Hematopoietic multipotent progenitor cell treated with erythropoietin and hydrocortisone succinate and interleukin-3 and kit ligand, for 15 days (in vitro differentiated cells): ENCODE data around the gene SPAG6.

Source experiments
- DNase-seq: peaks from one replicate; pipeline ENCODE4 v3.0.0-alpha.2; 2015; ENCODE audit warnings: low spot score

Gene SPAG6

GRCh38 chr10:22321924-22322640 is 23.2 kb upstream of the SPAG6 start:
- DNase-seq = peak; percentile 15

- DNase-seq = peak; percentile 15
Measured at GRCh38 chr10:22322641-22323160, 22.6 kb upstream of the SPAG6 start.

DNA sequence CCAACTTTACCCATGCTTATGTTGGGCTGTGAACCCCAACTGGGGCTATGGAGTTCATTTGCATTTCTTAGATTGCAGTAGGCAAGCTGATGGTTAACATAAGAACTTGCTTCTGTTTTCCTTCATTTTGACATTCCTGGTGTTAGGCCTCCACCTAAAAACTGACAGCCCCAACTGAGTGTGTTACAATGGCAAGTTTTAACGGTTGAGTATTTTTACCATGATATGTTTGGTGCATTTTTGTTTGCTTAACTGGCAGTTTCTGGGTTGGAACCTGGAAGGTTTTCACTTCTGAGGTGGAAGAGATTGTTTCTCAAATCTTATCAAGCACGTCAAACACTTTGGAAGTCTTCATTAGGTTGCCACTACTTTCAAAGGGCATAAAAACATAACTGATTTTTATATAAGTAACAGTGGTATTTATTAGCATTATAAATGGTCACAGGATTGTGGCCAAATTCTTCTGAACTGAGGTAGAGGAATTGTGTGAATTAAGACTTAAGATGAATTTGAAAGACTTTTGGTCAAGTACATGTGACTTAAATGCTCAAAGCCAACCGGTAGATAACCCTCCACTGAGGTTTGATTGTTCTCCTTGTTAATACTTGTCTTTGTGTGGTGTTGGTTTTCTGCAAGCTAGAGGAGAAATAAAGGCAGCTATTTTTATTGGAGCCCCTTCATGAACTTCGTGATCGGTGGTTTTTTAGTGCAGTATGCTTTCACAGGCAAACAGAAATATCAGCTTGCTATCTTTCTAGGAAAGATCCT is 21.6 kb upstream of the SPAG6 start:
- peak; percentile 7 for DNase-seq

DNA sequence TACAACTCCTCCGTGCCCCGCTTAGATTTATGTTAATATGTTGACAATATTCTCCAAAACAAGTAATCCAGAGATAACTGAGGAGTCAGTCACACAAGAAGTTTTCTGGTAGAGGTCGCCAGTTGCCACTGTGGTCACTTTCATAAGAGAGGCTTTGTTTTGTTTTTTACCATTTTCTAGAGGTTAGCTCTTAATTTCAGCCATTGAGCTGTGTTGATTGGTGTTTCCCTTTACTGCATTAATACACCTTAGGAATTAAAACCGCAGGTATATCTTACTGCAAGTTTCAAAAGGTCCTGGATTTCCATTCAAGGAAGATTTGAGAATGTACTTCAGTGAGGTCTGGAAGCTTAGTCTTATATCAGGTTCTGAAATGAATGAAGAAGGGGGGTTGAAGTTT is 20.9 kb upstream of the SPAG6 start:
- peak; percentile 11 for DNase-seq

- no peak for DNase-seq
Measured at GRCh38 chr10:22324893-22325271, 20.4 kb upstream of the SPAG6 start.

DNA sequence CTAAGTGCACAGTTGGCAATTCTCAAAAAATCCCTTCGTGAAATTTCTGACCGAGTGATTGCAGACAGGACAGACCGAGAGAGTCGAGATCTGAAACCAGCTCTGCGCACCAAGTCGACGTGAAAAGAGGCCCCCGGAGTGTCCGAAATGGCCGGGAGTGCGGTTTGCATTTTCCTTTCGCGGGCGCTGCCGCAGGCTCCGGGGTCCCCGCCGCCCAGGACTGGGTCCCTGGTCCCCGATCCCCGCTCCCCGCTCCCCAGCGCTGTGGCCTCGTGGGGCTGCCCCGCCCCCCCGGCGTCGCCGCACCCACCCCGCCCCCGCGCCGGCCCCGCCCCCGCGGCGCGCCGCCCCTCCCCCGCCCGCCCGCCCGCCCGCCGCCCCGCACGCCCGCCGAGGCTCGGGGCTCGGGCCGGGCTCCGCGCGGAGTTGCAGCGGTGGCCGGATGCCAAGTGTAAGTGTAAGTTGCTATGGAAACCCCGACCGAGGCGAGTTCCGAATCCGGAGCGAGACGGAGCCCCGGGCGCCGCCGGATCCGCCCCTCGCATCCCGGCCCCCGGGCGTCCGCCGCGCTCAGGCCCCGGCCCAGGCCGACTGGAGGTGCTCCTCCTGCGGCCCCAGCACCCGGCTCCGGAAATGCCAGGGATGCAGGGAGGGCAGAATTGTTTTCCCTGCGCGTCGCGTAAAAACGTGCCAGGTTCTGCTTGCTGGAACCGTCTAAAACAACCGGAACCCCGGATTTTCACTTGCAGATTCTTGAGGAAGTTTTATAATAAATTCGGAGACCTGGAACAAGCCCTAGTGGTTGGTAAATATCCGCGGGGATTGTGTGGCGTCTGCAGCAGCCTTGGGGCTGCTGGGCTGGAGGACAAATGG is 19.8 kb upstream of the SPAG6 start:
- peak; percentile 84 for DNase-seq

DNA sequence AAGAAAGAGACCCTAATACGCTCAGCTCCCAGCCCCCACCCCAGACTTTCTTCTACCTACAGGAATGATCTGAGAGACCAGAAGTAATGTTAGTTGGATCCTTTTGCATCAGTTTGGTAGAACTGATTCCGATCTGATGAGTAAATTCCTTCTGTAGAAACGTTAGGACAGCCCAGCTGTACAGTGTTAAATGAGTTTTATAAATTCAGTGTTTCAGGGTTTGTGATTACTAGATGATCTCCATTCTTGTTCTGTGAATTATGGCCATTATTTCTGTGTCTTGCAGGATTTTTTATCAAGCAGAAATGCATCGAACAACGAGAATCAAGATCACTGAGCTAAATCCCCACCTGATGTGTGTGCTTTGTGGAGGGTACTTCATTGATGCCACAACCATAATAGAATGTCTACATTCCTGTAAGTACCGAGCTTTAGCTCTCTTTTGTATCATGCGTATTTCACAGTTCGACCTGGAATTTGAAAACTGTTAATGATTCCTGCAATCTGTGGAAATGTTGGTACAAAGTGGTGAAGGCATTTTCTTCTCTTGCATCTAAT is 19.1 kb upstream of the SPAG6 start:
- no peak for DNase-seq

DNA sequence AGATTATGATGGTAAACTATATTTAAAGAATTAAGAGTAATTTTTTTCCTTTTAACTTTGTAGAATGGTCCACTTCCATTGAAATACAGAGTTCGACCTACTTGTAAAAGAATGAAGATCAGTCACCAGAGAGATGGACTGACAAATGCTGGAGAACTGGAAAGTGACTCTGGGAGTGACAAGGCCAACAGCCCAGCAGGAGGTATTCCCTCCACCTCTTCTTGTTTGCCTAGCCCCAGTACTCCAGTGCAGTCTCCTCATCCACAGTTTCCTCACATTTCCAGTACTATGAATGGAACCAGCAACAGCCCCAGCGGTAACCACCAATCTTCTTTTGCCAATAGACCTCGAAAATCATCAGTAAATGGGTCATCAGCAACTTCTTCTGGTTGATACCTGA is 16.1 kb upstream of the SPAG6 start:
- DNase-seq = no peak

GRCh38 chr10:22332116-22332692 is 13.1 kb upstream of the SPAG6 start:
- no peak for DNase-seq

DNA sequence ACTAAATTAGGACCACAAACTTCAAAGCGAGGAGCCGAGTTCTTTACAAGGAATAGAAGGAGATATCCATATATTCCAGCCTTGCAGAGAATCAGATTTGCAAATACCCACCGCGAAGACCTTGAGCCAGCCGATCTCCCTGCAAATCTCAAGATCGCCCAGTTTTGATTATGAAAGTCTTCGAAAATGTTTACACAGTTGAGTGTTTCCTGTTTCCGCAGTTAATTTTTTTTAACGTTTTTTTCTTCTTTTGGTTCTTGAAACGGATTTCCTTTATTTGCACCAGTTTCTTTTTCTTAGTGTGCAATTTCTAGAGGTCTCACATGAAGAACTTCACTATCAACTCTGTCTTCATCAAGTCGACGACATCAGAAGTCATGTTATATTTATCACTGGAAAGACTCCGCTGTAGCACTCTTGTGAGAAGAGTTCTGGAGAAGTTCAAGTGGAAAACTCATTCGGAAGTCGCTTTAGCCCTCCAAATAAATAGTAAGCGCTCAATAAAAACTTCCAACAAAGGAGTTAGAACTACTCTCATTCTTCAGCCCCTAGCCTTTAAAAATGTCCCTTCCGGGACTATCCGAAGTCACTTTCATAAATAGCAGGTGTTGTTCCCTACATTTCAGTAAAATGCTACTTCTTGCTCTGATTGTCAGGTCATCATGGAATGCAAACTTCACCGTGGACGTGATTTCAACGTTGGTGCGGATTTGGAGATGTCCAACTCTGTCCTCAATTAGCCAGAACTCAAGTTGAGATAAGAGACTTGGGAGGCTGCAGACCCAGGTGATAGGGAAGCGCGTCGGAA is 11.9 kb upstream of the SPAG6 start:
- no peak for DNase-seq

DNA sequence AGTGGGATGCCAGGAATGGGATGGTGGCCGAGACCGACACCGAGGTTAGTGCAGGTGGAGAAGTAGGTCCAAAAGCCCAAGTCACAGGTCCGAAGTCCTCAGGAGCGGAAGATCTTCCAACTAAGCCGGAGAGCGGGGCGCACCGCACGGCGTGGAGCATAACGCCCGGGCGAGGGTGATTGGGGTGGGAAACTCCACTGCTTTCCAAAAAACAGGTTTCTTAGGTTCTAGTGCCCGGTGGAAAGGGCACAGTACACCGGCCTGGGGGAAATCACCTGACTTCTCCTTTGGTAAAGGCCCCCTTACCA is 11.4 kb upstream of the SPAG6 start:
- no peak for DNase-seq

GRCh38 chr10:22334414-22335172 is 10.7 kb upstream of the SPAG6 start:
- DNase-seq = peak; percentile 41

DNA sequence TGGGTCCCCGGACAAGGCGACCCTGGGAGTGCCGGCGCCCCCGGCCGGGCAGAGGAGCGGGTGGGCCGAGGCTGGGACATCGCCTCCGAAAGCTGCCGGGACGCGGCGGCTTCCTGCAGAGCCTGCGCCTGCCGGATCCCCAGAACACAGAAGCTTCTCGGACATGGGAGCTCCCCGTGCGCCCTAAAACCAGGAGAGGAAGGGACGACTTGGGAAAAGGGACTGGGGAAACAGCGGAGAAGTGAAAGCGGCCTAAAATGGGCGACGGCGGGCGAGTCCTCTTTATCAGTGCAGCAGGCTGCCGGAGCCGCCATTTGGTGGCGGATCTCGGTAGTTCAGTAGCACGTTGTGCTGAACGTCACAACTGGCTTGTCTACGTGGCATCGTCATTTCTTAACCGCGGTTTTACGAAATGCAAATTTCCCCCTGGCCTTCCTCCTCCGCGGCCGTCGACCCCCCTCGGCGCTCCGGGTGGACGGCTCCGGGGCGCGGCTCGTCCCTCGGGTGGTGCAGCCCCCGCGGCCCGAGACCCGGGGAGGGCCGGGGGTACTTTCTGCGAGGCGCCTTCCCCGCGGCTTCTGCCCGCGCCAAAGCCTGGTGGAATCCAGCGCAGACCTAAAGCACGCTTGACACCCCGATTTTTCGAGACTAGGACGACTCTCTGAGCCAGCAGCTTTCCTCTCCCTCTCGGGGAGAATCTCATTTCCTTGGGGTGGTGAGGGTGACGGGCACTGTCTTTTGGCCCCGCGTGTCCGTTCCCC is 9.9 kb upstream of the SPAG6 start:
- DNase-seq = peak; percentile 81

DNA sequence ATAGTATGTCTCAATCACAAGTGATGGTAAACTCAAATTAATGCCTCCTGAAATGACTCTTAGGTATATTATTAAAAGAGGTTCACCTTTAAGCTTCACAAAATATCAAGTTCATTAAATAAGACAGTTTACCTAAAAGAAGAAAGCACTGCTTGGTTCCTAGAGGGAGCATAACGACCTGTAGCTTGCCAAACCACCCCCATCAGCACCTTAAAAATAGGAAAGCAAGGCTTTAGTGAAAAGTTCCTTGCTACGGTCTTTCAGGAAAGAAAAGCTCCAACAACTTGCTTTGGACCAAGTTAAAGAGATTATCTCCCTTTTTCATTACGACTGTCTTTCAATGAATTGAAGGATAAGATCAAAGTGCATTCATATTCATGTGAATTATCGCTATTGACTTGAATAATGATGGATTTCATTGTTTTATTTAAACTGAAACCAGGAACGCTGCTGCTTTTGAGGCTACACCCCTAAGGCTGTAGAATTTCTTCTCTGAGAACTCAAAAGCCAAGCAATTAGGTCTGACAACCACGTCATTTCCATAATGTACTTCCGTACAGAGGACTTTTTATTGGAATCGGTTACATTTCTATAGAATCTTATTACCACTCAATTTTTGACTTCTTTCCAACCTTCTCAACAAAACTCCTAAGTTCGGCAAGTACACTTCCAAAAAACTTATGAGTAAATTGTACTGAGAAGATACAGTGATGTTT is 7.0 kb upstream of the SPAG6 start:
- no peak for DNase-seq

GRCh38 chr10:22338931-22339330 is 6.4 kb upstream of the SPAG6 start:
- no peak for DNase-seq

- no peak for DNase-seq
Measured at GRCh38 chr10:22339761-22340328, 5.5 kb upstream of the SPAG6 start.

DNA sequence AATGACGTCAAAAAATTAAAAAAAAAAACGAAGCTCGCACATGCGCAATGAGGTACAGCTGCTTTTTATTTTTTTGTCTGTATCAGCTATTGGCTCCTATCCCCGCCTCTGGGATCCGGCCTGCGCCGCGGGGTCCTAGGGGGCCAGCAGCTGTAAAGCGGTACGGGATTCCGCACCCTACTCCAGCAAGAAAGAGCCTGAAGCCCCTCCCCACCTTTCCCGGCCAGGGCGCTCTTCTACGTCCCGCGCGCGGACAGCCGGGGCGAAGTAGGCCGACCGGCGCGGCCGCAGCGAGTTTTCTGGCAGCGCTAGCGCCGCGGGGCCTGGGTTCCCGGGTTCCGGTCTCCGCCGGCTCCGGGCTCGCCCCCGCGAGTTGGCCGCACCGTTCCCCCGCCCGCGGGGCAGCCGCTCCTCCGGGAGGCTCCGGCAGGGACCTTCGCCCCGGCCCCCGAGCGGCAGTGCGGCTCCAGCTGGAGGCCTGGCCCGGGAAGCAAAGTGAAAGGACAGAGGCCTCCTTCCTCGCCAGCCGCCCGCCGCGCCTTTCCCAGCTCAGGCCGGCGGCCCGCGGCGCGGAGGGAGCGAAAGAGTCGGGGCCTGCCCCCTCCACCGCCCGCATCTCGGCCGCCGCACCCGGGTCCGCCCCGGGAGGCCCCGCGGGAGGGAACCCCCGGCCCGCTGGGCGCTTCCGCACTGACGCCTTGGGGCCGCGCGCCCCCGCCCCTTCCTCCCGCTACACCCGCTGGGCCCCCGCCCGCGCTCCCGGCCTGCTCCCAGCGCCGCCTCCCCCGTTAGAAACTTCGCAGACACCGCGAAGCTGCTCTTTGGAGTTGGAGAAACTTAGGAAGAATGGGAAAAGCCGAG is 4.7 kb upstream of the SPAG6 start:
- DNase-seq = peak; percentile 90
